Cerebellar nuclear complex (tissue), 1 donor: ENCODE results near the gene PRR35.

ENCODE experiments used
- DNase-seq, 2 experiments: peaks; one replicate each; lab custom pipeline; 2025; lab: John Stamatoyannopoulos, UW

Gene PRR35

GRCh38 chr16:528111-529011 lies 31.8 kb upstream of the PRR35 start:
- no peak for DNase-seq

GRCh38 chr16:529012-529575 lies 31.1 kb upstream of the PRR35 start:
- no peak for DNase-seq

- DNase-seq, result no peak
Measured at GRCh38 chr16:530111-530817, 29.9 kb upstream of the PRR35 start.

GRCh38 chr16:531494-532125 lies 28.6 kb upstream of the PRR35 start:
- DNase-seq, result no peak

GRCh38 chr16:533391-534123 lies 26.6 kb upstream of the PRR35 start:
- no peak for DNase-seq

GRCh38 chr16:534135-534534 lies 26.1 kb upstream of the PRR35 start:
- no peak for DNase-seq

- DNase-seq, result no peak
Measured at GRCh38 chr16:534856-535445, 25.2 kb upstream of the PRR35 start.

- no peak for DNase-seq
Measured at GRCh38 chr16:535446-536405, 24.5 kb upstream of the PRR35 start.

GRCh38 chr16:536746-537145 lies 23.4 kb upstream of the PRR35 start:
- DNase-seq, result no peak

GRCh38 chr16:537415-538335 lies 22.5 kb upstream of the PRR35 start:
- no peak for DNase-seq

GRCh38 chr16:539901-540530 lies 20.2 kb upstream of the PRR35 start:
- no peak for DNase-seq

GRCh38 chr16:540645-541340 lies 19.4 kb upstream of the PRR35 start:
- no peak for DNase-seq

- DNase-seq, result no peak
Measured at GRCh38 chr16:543301-544164, 16.7 kb upstream of the PRR35 start.

GRCh38 chr16:544517-544916 lies 15.7 kb upstream of the PRR35 start:
- DNase-seq, result no peak

GRCh38 chr16:546909-547770 lies 13.1 kb upstream of the PRR35 start:
- DNase-seq, result peak; percentile 43 to 72

- DNase-seq, result no peak
Measured at GRCh38 chr16:548586-548985, 11.6 kb upstream of the PRR35 start.
